GM18499 (cell line): ENCODE data around the gene KRT32.

Experiments used
- ATAC-seq: cut with Tn5 transposase; IDR thresholded peaks from one replicate; pipeline ENCODE4 v1.9.1; 2021; ENCODE audit warnings: moderate number of reproducible peaks; ENCODE audit not compliant: insufficient read depth, unreplicated experiment

KRT32 gene

DNA sequence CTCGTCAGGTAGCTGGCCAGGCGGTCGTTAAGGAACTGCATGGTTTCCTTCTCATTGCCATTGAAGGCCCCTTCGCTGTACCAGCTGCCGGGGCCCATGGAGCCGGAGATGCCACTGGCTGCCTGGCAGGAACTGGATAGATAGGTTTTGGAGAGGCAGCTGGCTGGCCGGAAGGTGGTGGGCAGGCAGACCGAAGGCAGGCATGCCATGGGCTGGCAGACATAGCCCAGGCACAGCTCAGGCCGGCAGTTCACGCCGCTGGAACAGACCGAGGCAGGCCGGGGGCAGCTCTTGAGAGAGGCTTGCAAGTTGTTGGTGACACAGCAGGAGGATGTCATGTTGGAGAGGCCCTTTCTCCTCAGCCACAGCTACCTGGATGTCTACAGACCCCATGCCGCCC lies at the start of gene KRT32:
Gene KRT32, minus strand, starts transcription at position 399 of the 400 bp plus-strand sequence. Its CDS starts 61 bp downstream, at position 338.
- no peak for ATAC-seq

DNA sequence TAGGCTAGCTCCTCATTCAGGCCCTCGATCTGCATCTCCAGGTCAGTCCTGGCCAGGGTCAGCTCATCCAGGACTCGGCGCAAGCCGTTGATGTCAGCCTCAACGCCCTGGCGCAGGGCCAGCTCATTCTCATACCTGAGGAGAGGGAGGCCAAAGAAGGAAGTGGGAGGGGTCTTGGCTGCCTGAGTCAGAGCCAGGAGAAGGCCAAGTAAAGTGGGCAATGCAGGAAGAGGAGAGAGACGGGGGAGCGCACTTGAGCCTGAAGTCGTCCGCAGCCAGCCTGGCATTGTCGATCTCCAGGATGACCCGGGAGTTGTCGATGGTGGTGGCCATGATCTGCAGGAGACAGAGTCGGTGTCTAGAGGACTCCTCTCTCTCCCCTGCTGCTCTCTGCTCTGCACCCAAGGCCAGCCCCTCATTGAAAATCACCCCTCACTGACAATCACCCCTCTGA lies 49.7 kb upstream of the KRT32 start:
- no peak for ATAC-seq

DNA sequence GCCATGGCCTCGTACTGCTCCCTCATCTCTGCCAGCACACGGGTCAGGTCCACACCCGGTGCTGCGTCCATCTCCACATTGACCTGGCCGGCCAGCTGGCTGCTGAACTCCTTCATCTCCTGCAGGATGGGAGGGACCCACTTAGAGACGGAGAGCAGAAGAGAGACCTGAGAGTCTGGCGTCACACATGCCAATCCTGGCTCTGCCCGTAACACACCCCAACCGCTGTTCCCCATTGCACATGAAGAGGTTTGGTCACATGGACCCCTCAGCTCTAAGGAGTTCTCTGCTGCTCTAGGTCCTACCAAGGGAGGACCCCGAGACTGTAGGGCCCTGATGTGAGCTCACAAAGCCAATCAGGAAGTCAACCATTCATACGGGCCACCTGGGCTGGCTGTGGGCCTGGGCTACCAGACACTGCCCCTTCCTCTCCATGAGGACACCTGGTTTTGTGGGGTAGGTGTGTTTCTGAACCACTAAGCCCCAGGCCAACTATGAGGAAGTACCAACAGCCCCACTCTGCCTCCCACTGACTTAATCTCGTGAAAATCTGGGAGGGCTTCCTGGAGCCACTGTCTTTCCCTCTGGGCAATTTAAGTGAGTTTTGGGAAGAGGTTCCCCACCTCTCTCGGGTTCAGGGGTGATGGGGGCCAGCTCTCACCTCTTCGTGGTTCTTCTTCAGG lies 49.1 kb upstream of the KRT32 start:
- ATAC-seq, result no peak

DNA sequence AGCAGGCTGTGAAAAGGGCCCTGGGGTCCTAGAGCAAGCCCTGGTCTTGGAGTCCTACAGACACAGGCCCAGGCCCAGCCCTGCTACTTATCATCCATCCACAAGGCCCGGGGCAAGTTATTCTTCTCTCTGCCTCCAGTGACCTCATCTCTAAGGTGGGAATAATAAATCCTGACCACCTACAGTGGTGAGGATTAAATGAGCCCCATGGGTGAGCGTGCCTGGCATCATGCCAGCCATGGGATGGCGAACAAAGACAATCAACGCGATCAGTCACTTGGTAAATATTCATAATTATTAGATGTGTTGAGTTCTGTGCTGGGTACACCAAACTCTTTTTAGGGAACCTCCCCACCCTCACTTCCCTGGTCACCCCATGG lies 46.0 kb upstream of the KRT32 start:
- no peak for ATAC-seq

DNA sequence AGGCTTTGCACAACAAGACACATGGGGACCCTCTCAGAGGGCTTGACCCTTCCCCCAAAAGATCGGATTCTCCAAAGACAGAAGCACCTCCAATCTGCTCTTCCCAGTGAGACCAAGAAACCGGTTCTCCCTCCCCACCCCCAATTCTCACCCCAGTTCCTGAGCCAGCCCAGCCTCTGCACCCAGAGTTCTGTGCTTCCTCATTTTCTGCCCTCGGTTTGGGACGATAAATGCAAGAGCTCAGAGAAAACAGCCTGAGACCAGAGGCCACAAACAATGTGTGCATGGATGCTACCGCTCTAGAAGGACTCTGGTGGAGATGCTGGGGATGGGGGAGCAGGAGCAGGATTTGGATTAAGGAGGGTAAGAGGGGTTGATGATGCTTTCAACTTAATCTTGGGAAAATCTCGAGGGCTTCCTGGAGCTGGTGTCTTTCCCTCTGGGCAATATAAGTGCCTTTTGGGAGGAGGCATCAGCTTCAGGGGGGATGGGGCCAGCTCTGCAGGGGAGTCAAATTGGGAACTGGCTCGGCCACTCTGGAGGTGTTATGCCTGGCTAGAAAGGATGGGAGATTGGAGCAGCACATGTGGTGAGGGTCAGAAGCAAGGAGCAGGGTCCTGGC lies 45.5 kb upstream of the KRT32 start:
- no peak for ATAC-seq

DNA sequence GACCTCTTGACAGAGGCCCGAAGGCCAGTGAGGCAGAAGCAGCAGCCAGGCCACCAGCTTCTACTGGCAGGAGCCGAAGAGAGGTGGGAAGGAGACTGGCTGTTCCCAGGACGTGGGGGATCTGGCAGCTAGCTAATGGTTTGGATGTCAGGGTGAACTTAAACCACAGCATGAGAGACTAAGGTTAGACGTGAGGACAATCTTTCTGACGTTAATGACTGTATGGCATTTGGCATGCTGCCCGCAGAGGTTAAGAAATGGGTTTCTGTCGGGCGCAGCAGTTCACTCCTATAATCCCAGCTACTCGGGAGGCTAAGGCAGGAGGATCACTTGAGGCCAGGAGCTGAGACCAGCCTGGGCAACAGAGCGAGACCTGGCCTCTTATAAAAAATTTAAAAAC lies 44.5 kb upstream of the KRT32 start:
- ATAC-seq, result no peak

DNA sequence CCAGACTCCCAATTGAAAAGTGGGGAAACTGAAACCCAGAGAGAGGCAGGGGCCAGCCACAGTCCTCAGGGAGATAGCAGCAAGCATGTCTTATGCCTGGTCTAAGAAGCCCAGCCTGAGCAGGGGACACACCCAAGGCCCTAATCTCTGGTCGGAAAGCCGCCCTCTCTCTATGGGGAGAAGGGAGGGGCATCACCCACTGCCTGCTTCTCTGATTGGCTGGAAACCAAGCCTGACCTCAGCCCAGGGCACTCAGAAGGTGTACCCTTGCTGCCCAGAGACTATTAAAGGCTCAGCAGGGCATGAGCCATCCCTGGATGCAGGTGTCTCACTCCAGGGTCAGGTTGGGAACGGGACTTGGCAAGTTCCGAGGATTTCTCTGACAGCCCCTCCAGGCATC lies 43.9 kb upstream of the KRT32 start:
- no peak for ATAC-seq

DNA sequence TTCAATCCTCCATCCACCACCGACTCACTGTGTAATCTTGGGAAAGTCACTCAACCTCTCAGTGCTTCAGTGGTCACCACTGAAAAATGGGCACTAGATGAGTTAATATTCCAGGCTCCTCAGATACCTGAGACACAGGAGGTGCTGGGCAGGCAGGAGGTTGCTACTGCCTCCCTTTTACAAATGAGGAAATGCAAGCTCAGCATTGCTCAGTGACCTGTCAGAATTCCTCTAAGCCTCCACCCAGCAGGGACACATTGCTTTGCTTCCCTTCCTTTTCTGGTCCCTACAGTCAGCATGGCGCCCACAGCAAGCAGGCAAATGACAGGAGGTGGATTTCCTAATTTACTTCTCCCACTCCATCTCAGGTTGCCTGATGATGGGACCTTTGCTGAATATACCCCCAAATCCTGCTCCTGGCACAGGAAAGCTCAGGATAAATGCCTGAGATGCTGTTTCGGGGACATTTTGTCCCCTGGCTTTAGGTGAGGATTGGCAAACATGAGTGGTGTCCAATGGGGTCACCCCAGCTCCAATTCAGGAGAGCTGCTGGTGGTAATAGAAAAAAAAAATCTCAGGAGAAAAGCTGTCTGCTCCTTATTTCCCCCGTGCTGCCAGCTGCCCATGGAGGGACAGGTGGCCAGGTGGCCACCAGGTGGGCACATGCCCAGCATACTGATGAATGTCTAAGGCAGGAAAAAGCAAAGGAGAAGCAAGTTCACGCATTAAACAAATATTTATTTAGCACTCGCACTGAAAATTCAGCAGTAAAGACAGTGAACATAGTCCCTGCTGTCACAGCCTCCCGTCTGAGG lies 43.3 kb upstream of the KRT32 start:
- no peak for ATAC-seq

DNA sequence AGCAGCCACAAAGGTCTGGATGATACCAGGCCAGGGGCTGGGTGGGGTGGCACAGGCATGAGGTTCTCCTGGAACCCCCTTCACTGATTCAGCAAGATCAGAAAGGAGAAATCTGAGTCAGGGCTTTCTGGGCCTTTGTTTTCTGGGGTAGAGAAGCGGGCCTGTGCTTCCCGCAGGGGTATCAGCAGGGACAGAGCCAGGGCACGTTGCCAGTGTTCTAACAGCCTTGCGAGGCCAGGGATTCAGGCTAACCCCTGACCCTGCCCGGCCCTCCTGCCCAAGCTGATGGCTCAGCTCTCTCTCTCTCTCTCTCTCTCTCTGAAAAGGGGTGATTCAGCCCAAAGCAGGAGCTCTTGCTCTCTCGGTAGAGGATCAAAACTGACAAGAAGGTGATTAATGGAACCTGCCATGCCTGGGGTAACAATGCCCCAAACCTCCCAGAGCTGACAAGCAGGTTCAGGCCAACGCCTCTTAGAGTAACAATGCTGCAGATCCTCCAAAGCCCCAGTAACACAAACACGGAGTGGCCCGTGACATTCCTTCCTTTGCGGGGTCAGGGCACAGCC lies 40.2 kb upstream of the KRT32 start:
- no peak for ATAC-seq

DNA sequence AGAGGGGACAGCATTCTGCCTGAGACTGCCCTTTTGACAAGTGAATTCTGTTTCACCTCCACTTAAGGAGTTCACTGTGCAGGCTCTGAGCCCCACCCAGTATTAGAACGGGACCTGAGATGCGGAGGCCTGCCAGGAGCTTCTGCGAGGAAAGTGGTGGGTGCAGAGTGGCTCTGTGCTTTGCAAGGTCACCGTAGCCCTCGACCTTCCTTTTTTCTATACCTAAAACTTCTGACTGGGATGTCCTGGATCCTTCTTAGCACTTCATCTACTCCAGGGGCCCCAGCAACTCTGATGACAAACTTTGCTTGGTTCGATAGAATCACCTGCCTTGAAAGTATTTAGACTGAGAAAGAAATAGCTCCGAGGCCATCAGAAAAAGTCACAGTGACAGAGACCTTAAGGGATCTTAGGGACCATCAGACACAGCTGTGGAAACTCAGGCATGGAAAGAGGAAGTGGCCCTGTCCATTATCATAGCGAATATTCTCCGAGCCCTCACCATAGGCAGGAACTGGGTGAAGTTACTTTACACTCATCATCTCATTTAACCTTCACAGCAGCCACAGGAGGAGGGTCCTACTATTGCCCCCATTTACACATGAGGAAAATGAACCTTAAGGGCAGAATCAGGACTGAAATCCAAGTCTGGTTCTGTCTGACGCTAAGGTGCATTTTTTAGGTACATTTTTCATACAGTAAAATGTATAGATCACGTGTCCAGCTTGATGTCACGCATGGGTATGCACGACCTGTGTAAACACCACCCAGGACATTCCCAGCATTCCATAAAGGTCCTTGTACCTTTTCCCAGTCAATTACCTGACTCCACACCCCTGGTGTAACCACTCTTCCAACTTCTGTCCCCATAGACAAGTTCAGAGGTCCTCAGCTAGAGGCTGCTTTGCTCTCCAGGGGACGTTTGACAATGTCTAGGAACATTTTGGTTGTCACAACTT lies 38.9 kb upstream of the KRT32 start:
- no peak for ATAC-seq

DNA sequence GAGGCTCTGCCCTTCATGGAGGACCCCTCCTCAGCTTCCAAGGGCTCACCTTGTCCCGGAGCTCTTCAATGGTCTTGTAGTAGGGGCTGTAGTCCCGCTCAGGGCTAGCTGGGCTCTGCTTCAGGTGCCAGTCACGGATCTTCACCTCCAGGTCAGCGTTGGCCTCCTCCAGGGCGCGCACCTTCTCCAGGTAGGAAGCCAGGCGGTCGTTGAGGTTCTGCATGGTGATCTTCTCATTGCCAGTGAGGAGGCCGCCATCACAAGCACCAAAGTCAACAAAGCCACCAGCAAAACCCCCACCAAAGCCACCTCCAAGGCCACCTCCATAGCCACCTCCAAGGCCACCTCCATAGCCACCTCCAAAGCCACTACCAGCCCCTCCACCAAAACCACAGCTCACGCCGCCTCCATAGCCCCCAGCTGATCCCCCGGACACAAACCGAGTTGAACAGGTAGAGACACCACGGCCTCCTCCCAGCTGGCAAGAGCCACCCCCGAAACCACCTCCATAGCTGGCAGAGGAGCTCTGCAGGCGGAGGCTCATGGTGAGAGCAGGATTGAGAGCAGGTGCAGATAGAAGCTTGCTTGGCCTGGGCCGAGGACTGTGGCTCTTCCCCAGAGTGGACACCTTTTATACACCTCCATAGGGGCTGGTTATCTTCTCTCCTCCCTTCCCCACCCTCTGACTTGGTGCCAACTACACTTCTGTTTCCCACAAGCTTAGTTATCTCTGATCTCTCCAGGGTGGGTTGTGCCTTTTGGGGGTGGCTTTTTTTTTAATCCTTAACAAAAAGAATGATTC lies 38.0 kb upstream of the KRT32 start, which contains the start of gene KRT13:
Gene KRT13, minus strand, starts transcription at position 606 of the 802 bp plus-strand sequence. Its CDS starts 62 bp downstream, at position 544.
- ATAC-seq, result no peak

DNA sequence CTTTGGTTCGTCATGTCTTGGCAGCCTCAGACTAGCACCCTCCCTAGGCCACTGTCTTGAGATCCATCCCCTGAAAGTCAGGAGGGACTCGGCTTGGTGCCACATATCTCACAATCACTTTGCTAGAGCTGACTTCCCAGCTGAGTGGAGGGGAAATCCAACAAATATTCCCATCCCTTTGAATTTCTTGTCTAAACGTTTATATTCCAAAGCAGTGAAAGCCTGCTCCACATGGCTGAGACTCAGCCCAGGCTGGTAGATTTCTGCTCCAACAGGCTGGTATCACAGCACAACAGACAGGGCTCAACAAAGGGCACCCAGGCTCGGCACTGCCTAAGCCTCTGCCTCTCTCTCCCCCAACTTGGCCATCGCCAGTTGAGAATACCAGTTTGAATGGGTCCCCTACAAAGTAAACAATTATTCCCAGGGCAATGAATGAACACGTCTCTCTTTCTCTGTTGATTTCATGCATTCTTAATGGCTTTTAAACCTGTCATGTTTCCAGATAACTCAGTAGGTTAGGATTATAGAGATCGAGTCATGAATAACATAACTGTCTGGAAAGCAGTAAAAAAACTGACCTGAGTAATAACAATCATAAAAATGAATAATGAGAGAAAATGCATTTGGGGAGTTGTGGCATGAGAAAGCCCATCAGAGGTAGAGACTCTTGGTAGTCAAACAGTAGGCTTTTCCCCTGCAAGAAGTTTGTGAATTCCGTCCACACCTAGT lies 37.2 kb upstream of the KRT32 start:
- ATAC-seq, result no peak

DNA sequence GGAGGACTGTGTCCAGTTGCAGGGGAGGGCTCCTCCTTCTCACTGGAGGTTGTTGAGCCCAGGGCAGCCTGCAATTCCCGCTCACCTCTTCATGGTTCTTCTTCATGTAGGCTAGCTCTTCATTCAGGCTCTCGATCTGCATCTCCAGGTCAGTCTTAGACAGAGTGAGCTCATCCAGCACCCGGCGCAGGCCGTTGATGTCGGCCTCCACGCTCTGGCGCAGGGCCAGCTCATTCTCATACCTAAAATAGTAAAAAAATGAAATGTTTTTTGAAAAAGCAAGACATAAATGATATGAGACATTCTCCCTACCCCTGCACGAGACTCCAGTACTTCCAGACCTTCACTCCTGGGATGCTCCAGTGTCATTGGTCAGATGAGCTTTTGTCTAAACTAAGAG lies 36.0 kb upstream of the KRT32 start:
- no peak for ATAC-seq

DNA sequence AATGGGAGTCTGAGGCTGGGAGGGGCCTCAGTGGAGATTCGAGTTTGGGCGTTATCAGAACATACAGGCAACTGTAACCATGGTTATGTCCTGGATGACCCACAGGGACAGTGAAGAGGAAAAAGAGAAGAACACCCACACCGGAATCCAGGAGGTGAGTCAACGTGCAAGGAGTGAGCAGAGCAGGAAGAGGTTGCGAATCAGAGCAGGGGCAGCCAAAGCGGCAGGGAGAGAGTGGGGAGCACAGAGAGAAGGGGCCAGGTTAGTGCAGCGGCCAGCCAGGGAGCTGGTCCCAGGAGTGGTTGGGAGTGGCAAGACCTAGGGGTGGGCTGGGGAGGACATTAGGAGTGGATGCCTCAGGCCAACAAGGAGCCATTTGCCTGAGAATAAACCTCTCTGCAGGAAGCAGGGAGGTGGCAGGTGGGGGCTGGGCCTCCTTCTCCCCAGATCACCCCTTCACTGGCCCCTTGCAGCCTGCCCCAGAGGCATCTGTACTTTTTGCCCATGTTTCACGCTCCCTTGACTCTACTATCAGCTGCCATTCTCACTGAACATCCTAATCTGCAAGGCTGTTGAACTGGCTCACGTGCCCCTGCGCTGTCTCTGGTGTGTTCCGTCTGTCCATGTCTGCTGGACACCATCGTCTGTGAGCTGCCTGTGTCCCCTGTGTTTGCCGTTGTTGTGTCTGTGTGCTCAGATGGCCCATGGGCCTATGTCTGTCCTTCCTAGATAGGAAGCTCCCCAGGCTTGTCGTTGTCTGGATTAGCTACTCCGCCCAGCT lies 33.1 kb upstream of the KRT32 start:
- no peak for ATAC-seq

DNA sequence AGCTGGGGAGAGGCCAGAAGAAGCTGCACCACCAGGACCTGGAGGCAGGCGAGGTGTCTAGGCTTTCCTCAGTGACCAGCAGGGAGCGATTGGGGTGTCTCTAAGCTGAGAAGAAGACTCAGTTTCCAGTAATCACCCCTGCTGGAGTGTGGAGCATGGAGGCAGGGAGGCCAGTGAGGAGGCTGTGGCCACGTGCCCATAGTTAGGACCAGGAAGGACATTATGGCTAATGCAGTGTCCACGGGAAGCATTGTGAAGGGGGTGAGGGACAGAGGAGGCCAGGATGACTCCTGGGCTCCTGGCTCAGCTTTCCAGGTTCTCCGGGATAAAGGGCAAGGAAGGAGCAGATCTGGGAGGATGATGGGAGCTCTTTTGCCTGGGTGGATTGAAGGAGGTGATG lies 32.5 kb upstream of the KRT32 start:
- no peak for ATAC-seq

DNA sequence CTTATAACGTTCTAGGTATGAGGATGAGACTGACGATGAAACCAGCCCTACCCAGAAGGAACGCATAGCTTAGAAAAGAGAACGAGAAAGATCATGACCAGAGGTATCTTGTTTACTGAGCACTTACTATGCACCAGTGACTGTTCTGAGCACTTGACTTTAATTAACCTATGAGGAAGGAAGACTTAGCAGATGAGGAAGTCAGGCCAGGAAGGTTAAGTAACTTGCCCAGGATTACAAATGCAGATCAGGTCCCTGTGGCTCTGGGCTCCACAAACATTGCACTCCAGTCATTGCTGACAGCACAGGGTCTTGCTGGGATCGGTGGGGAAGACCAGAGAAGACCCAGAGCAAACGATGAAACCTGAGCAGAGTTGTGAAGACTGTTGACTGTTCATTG lies 31.1 kb upstream of the KRT32 start:
- no peak for ATAC-seq

DNA sequence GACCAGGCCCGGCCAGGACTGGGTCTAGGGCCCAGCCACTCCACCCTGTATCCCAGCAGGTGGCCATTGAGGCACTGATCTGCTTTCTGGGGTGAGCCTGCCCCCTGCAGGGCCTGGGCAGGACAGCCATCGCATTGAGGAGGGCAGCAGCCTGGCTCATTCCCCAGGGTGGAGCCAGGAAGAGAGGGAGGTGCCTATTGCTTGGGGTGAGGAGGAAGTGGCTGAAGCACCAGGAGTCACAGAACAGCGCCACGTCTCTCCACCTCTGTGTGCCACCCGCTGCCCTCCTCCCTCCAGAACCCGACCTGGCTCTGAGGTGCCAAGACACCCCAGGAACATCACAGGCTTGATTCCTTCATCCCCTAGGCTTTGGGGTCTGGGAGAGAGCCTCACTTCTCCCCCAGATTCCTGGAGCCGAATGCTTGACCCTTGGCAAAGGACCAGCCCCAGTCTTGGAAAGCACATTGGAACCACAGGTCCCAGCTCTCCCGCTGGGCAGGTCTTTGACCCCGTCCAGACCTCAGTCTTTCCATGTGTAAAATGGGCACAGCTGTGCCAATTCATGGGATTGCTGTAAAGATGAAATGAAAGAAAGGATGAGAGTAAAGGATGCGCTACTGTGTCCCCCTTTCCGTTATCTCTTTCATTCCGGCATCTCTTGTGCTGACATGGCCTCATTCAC lies 29.8 kb upstream of the KRT32 start:
- ATAC-seq, result no peak
